HEK293 (cell line): ENCODE data around the gene ZNF862.
A peak's percentile ranks its signal among the peaks of the same experiment; 100 is the strongest.

Source experiments
- EGR2 ChIP-seq: fragments of 450-650 bp; formaldehyde crosslinking; IDR thresholded peaks from 2 replicates; pipeline ENCODE4 v1.5.1; 2016; ENCODE audit warnings: low read depth, missing biosample characterization, missing genetic modification characterization
- GLI2 ChIP-seq: fragments of 450-650 bp; formaldehyde crosslinking; IDR thresholded peaks from 2 replicates; pipeline ENCODE4; 2017; ENCODE audit warnings: missing biosample characterization, missing genetic modification characterization, low read depth, borderline replicate concordance
- KLF1 ChIP-seq: fragments of 450-650 bp; formaldehyde crosslinking; IDR thresholded peaks from 2 replicates; pipeline ENCODE4 v1.5.1; 2016; ENCODE audit warnings: missing biosample characterization, missing genetic modification characterization
- KLF8 ChIP-seq: fragments of 450-650 bp; formaldehyde crosslinking; IDR thresholded peaks from 2 replicates; pipeline ENCODE4 v1.5.1; 2016; ENCODE audit warnings: missing biosample characterization, missing genetic modification characterization
- SCRT1 ChIP-seq: fragments of 450-650 bp; formaldehyde crosslinking; IDR thresholded peaks from 2 replicates; pipeline ENCODE4 v1.5.1; 2016; ENCODE audit warnings: missing biosample characterization, missing genetic modification characterization, borderline replicate concordance
- SCRT2 ChIP-seq: fragments of 450-650 bp; formaldehyde crosslinking; IDR thresholded peaks from 2 replicates; pipeline ENCODE4 v1.5.1; 2016; ENCODE audit warnings: missing biosample characterization, missing genetic modification characterization
- ZBTB20 ChIP-seq: fragments of 450-650 bp; formaldehyde crosslinking; IDR thresholded peaks from 2 replicates; pipeline ENCODE4 v1.5.1; 2016; ENCODE audit warnings: missing biosample characterization, missing genetic modification characterization
- ZBTB48 ChIP-seq: fragments of 450-650 bp; formaldehyde crosslinking; IDR thresholded peaks from 2 replicates; pipeline ENCODE4 v1.5.1; 2016; ENCODE audit warnings: missing biosample characterization, missing genetic modification characterization
- ZEB2 ChIP-seq: fragments of 450-650 bp; formaldehyde crosslinking; IDR thresholded peaks from 2 replicates; pipeline ENCODE4 v1.5.1; 2016; ENCODE audit warnings: missing biosample characterization, missing genetic modification characterization
- ZFHX2 ChIP-seq: fragments of 450-650 bp; formaldehyde crosslinking; conservative IDR thresholded peaks from 2 replicates; pipeline ENCODE4 v1.5.1; 2016; ENCODE audit warnings: missing biosample characterization, missing genetic modification characterization
- ZFP37 ChIP-seq: fragments of 450-650 bp; formaldehyde crosslinking; IDR thresholded peaks from 2 replicates; pipeline ENCODE4 v1.5.1; 2016; ENCODE audit warnings: missing biosample characterization, missing genetic modification characterization
- ZNF16 ChIP-seq: fragments of 450-650 bp; formaldehyde crosslinking; IDR thresholded peaks from 2 replicates; pipeline ENCODE4 v1.5.1; 2016; ENCODE audit warnings: low read depth, missing biosample characterization, missing genetic modification characterization
- ZNF223 ChIP-seq: fragments of 450-650 bp; formaldehyde crosslinking; IDR thresholded peaks from 2 replicates; pipeline ENCODE4 v1.5.1; 2016; ENCODE audit warnings: missing biosample characterization, missing genetic modification characterization
- ZNF248 ChIP-seq: fragments of 450-650 bp; formaldehyde crosslinking; IDR thresholded peaks from 2 replicates; pipeline ENCODE4 v1.5.1; 2017; ENCODE audit warnings: missing biosample characterization, missing genetic modification characterization
- ZNF501 ChIP-seq: fragments of 450-650 bp; formaldehyde crosslinking; IDR thresholded peaks from 2 replicates; pipeline ENCODE4 v1.5.1; 2016; ENCODE audit warnings: missing biosample characterization, missing genetic modification characterization
- ZNF548 ChIP-seq: fragments of 450-650 bp; formaldehyde crosslinking; IDR thresholded peaks from 2 replicates; pipeline ENCODE4 v1.5.1; 2016; ENCODE audit warnings: missing biosample characterization, missing genetic modification characterization
- ZNF555 ChIP-seq: fragments of 450-650 bp; formaldehyde crosslinking; conservative IDR thresholded peaks from 2 replicates; pipeline ENCODE4 v1.5.1; 2017; ENCODE audit warnings: missing biosample characterization, mild to moderate bottlenecking, missing genetic modification characterization, inconsistent platforms
- ZNF560 ChIP-seq: fragments of 450-650 bp; formaldehyde crosslinking; IDR thresholded peaks from 2 replicates; pipeline ENCODE4 v1.5.1; 2017; ENCODE audit warnings: missing biosample characterization, missing genetic modification characterization, borderline replicate concordance
- ZNF600 ChIP-seq: fragments of 450-650 bp; formaldehyde crosslinking; IDR thresholded peaks from 2 replicates; pipeline ENCODE4 v1.5.1; 2016; ENCODE audit warnings: missing biosample characterization, missing genetic modification characterization
- ZNF610 ChIP-seq: fragments of 450-650 bp; formaldehyde crosslinking; IDR thresholded peaks from 2 replicates; pipeline ENCODE4 v1.5.1; 2016; ENCODE audit warnings: missing biosample characterization, missing genetic modification characterization, borderline replicate concordance
- ZNF623 ChIP-seq: fragments of 450-650 bp; formaldehyde crosslinking; IDR thresholded peaks from 2 replicates; pipeline ENCODE4 v1.5.1; 2016; ENCODE audit warnings: missing biosample characterization, missing genetic modification characterization
- ZNF677 ChIP-seq: fragments of 450-650 bp; IDR thresholded peaks from 2 replicates; pipeline ENCODE4 v1.5.0; 2018; ENCODE audit warnings: missing biosample characterization, mild to moderate bottlenecking, missing genetic modification characterization, moderate library complexity
- ZNF777 ChIP-seq: fragments of 450-650 bp; formaldehyde crosslinking; IDR thresholded peaks from 2 replicates; pipeline ENCODE4 v1.5.1; 2017; ENCODE audit warnings: missing biosample characterization, missing genetic modification characterization, borderline replicate concordance
- ZNF843 ChIP-seq: fragments of 450-650 bp; formaldehyde crosslinking; IDR thresholded peaks from 2 replicates; pipeline ENCODE4 v1.5.1; 2016; ENCODE audit warnings: missing biosample characterization, missing genetic modification characterization
- ZSCAN30 ChIP-seq: fragments of 450-650 bp; IDR thresholded peaks from 2 replicates; pipeline ENCODE4 v1.5.1; 2018; ENCODE audit warnings: missing biosample characterization, mild to moderate bottlenecking, missing genetic modification characterization, moderate library complexity
- TF ChIP-seq, protein P1 (sequence below): sonication (generic); formaldehyde crosslinking; IDR thresholded peaks from 2 replicates; pipeline ENCODE4 v1.8.1; 2022; ENCODE audit warnings: mild to moderate bottlenecking, moderate library complexity, missing genetic modification reagents
- TF ChIP-seq, protein P2 (sequence below): fragments of 450-650 bp; formaldehyde crosslinking; IDR thresholded peaks from 2 replicates; pipeline ENCODE4 v1.5.1; 2016; ENCODE audit warnings: missing biosample characterization, missing genetic modification characterization
- TF ChIP-seq, protein P3 (sequence below): fragments of 450-650 bp; formaldehyde crosslinking; IDR thresholded peaks from 2 replicates; pipeline ENCODE4 v1.5.1; 2016; ENCODE audit warnings: missing biosample characterization, missing genetic modification characterization, low read depth
- TF ChIP-seq, protein P4 (sequence below): fragments of 450-650 bp; formaldehyde crosslinking; IDR thresholded peaks from 2 replicates; pipeline ENCODE4 v1.5.1; 2017; ENCODE audit warnings: missing biosample characterization, missing genetic modification characterization

The ZNF862 gene

DNA sequence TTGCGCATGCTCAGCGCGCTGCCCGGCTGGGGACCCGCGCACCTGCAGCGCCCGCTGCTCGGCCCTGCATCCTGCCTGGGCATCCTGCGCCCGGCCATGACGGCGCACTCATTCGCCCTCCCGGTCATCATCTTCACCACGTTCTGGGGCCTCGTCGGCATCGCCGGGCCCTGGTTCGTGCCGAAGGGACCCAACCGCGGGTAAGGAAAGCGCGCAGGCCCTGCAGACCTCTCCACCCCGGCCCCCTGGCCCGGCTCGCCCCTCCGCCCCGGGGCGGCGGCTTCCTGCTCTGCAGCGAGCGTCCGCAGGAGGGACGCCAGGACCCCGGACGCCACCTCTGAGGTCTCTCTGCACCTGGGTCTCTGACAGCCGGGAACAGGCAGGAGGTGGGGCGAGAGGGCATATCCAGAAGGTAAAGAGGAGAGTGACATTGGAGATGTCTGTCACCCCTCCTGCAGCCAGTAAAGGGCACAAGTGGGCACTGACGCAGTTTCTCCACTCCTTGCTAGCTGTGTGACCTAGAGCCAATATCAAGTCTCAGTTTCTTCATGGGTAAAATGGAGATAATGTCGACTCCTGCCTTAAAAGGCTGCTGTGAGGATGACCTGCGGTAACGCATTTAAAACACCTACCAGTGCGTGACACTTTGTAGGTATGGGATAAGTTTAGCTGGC, 35.9 kb downstream of the ZNF862 start (continued):
- TF ChIP-seq, protein P1, sequence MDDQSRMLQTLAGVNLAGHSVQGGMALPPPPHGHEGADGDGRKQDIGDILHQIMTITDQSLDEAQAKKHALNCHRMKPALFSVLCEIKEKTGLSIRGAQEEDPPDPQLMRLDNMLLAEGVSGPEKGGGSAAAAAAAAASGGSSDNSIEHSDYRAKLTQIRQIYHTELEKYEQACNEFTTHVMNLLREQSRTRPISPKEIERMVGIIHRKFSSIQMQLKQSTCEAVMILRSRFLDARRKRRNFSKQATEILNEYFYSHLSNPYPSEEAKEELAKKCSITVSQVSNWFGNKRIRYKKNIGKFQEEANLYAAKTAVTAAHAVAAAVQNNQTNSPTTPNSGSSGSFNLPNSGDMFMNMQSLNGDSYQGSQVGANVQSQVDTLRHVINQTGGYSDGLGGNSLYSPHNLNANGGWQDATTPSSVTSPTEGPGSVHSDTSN (CRISPR knock-in tag) = 0 out of 2 replicates have a peak, but pooled peaks have one; percentile 50
- TF ChIP-seq KLF1 (tag by site-specific recombination) (peak; percentile 84), SCRT2 (tag by site-specific recombination) (peak; percentile 96), ZSCAN30 (tag by site-specific recombination) (0 out of 2 replicates have a peak, but pooled peaks have one; percentile 33), ZFP37 (tag by site-specific recombination) (peak; percentile 59; the same call in 1 of the 2 replicates), ZNF677 (tag by site-specific recombination) (no peak), GLI2 (tag by site-specific recombination) (no peak), ZNF600 (tag by site-specific recombination) (peak; percentile 95), ZNF16 (tag by site-specific recombination) (no peak), ZNF548 (tag by site-specific recombination) (peak; percentile 85), ZFHX2 (tag by site-specific recombination) (no peak), ZNF248 (tag by site-specific recombination) (no peak), ZNF610 (tag by site-specific recombination) (peak; percentile 38; the same call in 1 of the 2 replicates), ZNF843 (tag by site-specific recombination) (no peak), ZNF501 (tag by site-specific recombination) (peak; percentile 59; the same call in 1 of the 2 replicates), EGR2 (tag by site-specific recombination) (no peak), ZEB2 (tag by site-specific recombination) (peak; percentile 59; the same call in 1 of the 2 replicates), ZBTB20 (tag by site-specific recombination) (peak; percentile 74; the same call in 1 of the 2 replicates), ZNF555 (tag by site-specific recombination) (no peak), ZNF223 (no peak), ZNF560 (no peak), ZBTB48 (peak; percentile 59), SCRT1 (tag by site-specific recombination) (peak; percentile 80), ZNF623 (no peak), KLF8 (tag by site-specific recombination) (peak; percentile 54; the same call in 1 of the 2 replicates), ZNF777 (tag by site-specific recombination) (peak; percentile 45; the same call in 1 of the 2 replicates)
- TF ChIP-seq, protein P2, sequence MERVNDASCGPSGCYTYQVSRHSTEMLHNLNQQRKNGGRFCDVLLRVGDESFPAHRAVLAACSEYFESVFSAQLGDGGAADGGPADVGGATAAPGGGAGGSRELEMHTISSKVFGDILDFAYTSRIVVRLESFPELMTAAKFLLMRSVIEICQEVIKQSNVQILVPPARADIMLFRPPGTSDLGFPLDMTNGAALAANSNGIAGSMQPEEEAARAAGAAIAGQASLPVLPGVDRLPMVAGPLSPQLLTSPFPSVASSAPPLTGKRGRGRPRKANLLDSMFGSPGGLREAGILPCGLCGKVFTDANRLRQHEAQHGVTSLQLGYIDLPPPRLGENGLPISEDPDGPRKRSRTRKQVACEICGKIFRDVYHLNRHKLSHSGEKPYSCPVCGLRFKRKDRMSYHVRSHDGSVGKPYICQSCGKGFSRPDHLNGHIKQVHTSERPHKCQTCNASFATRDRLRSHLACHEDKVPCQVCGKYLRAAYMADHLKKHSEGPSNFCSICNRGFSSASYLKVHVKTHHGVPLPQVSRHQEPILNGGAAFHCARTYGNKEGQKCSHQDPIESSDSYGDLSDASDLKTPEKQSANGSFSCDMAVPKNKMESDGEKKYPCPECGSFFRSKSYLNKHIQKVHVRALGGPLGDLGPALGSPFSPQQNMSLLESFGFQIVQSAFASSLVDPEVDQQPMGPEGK (tag by site-specific recombination) = peak; percentile 67
- TF ChIP-seq, protein P3, sequence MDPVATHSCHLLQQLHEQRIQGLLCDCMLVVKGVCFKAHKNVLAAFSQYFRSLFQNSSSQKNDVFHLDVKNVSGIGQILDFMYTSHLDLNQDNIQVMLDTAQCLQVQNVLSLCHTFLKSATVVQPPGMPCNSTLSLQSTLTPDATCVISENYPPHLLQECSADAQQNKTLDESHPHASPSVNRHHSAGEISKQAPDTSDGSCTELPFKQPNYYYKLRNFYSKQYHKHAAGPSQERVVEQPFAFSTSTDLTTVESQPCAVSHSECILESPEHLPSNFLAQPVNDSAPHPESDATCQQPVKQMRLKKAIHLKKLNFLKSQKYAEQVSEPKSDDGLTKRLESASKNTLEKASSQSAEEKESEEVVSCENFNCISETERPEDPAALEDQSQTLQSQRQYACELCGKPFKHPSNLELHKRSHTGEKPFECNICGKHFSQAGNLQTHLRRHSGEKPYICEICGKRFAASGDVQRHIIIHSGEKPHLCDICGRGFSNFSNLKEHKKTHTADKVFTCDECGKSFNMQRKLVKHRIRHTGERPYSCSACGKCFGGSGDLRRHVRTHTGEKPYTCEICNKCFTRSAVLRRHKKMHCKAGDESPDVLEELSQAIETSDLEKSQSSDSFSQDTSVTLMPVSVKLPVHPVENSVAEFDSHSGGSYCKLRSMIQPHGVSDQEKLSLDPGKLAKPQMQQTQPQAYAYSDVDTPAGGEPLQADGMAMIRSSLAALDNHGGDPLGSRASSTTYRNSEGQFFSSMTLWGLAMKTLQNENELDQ = no peak
- TF ChIP-seq, protein P4, sequence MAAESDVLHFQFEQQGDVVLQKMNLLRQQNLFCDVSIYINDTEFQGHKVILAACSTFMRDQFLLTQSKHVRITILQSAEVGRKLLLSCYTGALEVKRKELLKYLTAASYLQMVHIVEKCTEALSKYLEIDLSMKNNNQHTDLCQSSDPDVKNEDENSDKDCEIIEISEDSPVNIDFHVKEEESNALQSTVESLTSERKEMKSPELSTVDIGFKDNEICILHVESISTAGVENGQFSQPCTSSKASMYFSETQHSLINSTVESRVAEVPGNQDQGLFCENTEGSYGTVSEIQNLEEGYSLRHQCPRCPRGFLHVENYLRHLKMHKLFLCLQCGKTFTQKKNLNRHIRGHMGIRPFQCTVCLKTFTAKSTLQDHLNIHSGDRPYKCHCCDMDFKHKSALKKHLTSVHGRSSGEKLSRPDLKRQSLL (tag by site-specific recombination) = no peak
